Uterus (tissue), 4 donors: ENCODE data around the gene DACT1. TPM values are rescaled to one million over a fixed set of nuclear protein-coding genes. Genes with fewer than 3 reads are reported as not detected.

Source experiments
- DNase-seq, 2 donors: peaks; one replicate each; pipeline ENCODE4 v3.0.0-alpha.2; 2019 to 2020
- H3K27ac ChIP-seq, 2 donors: fragments of 200-600 bp; sonication (generic); 1 replicate in 1 of 2; 2 replicates in 1 of 2; pipeline ENCODE4 v1.5.1; 2016 to 2018
- H3K27me3 ChIP-seq, 2 donors: fragments of 200-600 bp; sonication (generic); one replicate each; pipeline ENCODE4 v1.5.1; 2018 to 2019; ENCODE audit warnings: control low read depth in 1 of 2
- H3K36me3 ChIP-seq, 2 donors: fragments of 200-600 bp; sonication (generic); one replicate each; pipeline ENCODE4 v1.5.1; 2019; ENCODE audit warnings: control low read depth in 1 of 2
- H3K4me1 ChIP-seq, 2 donors: fragments of 200-600 bp; sonication (generic); one replicate each; pipeline ENCODE4 v1.5.1; 2018 to 2019; ENCODE audit warnings: control low read depth in 1 of 2
- H3K4me3 ChIP-seq, 2 donors: fragments of 200-600 bp; sonication (generic); 1 replicate in 1 of 2; 2 replicates in 1 of 2; pipeline ENCODE4 v1.5.1; 2018 to 2019; ENCODE audit warnings: mild to moderate bottlenecking in 1 of 2
- H3K9me3 ChIP-seq, 2 donors: fragments of 200-600 bp; sonication (generic); one replicate each; pipeline ENCODE4 v1.5.1; 2019; ENCODE audit warnings: control low read depth in 1 of 2
- CTCF ChIP-seq, 4 experiments: fragments of 200-600 bp in 2 of 4; fragments of 450-650 bp in 2 of 4; sonication (generic) in 2 of 4; IDR thresholded peaks; one replicate each; pipeline ENCODE4 v1.5.1; 2016 to 2019; ENCODE audit warnings: antibody characterized with exemption in 4 of 4, mild to moderate bottlenecking in 2 of 4, moderate library complexity in 1 of 4
- POLR2A ChIP-seq, 2 donors: fragments of 450-650 bp; IDR thresholded peaks; one replicate each; pipeline ENCODE4 v1.6.1; 2016; ENCODE audit warnings: antibody characterized with exemption in 2 of 2, mild to moderate bottlenecking in 1 of 2, moderate library complexity in 1 of 2
- intact Hi-C: fragments of 100-400 bp; cut with DNase I; formaldehyde crosslinking; loops from one replicate; pipeline ENCODE4 v1.15.1; 2023; ENCODE audit warnings: low total_unique reads
- total RNA-seq, 4 donors: library from RNA; depleted of rRNA in 3 of 4; stranded (reverse); fragments of >200 nt in 3 of 4; gene quantifications; one replicate each; pipeline versions ENCODE4 v1.1.0 to v1.2.4, GENCODE V29; 2014 to 2023
- donor health status: DM: yes; HTN: yes; CAD: no.

DACT1 gene
- total RNA-seq, 4 donors from 2014 or later, result 1.5 to 49.6 (median 10.5) TPM

GRCh38 chr14:58647777-58648176, 10.0 kb downstream of the DACT1 start:
- H3K27me3 ChIP-seq, result no peaks in the 10 kb centered on the region
- intact Hi-C loops, result no loop called here
- no peaks in the 10 kb centered on the region for H3K36me3 ChIP-seq
- no peaks in the 10 kb centered on the region for H3K4me1 ChIP-seq
- H3K4me3 ChIP-seq, result no peak overlapping the region
- no peak for DNase-seq
- H3K27ac ChIP-seq, result no peak overlapping the region
- H3K9me3 ChIP-seq, result no peaks in the 10 kb centered on the region
- TF ChIP-seq POLR2A (IDR thresholded peaks at IDR 0.05) (no peak), CTCF (IDR thresholded peaks at IDR 0.05) (no peak)

- TF ChIP-seq POLR2A (IDR thresholded peaks at IDR 0.05), result no peak
- TF ChIP-seq CTCF (IDR thresholded peaks at IDR 0.05), result no peak
- Histone ChIP-seq H3K36me3 (no peaks in the 10 kb centered on the region), H3K27ac (no peak overlapping the region), H3K27me3 (no peaks in the 10 kb centered on the region), H3K4me1 (no peaks in the 10 kb centered on the region), H3K4me3 (no peak overlapping the region), H3K9me3 (no peaks in the 10 kb centered on the region)
- intact Hi-C loops, result no loop called here
- no peak for DNase-seq
Measured at GRCh38 chr14:58650857-58651256, 13.1 kb downstream of the DACT1 start.

- intact Hi-C loops, result no loop called here
- no peak for TF ChIP-seq POLR2A (IDR thresholded peaks at IDR 0.05)
- no peak for TF ChIP-seq CTCF (IDR thresholded peaks at IDR 0.05)
- Histone ChIP-seq H3K9me3 (no peaks in the 10 kb centered on the region), H3K36me3 (no peaks in the 10 kb centered on the region), H3K4me3 (no peak overlapping the region), H3K4me1 (no peaks in the 10 kb centered on the region), H3K27me3 (no peaks in the 10 kb centered on the region), H3K27ac (no peak overlapping the region)
- DNase-seq, result no peak
Measured at GRCh38 chr14:58656671-58657411, 19.1 kb downstream of the DACT1 start.

- no peaks in the 10 kb centered on the region for H3K27me3 ChIP-seq
- TF ChIP-seq POLR2A (IDR thresholded peaks at IDR 0.05), result no peak
- TF ChIP-seq CTCF (IDR thresholded peaks at IDR 0.05), result no peak
- DNase-seq, result no peak
- H3K36me3 ChIP-seq, result no peaks in the 10 kb centered on the region
- no peaks in the 10 kb centered on the region for H3K4me1 ChIP-seq
- H3K4me3 ChIP-seq, result no peak overlapping the region
- no peaks in the 10 kb centered on the region for H3K9me3 ChIP-seq
- intact Hi-C loops, result no loop called here
- no peak overlapping the region for H3K27ac ChIP-seq
Measured at GRCh38 chr14:58659061-58659460, 21.3 kb downstream of the DACT1 start.

- Histone ChIP-seq H3K27me3 (no peaks in the 10 kb centered on the region), H3K36me3 (no peaks in the 10 kb centered on the region), H3K4me1 (no peaks in the 10 kb centered on the region), H3K9me3 (no peaks in the 10 kb centered on the region), H3K4me3 (no peak overlapping the region), H3K27ac (peak overlapping the region in 1 of 2 donors; percentile 25)
- intact Hi-C loops, result no loop called here
- peak; percentile 44 to 67 for DNase-seq
- no peak for TF ChIP-seq POLR2A (IDR thresholded peaks at IDR 0.05)
Measured at GRCh38 chr14:58659846-58660245, 22.1 kb downstream of the DACT1 start.
